ENCODE results near the gene CDH11.

The CDH11 gene

GRCh38 chr16:64973171-64973570, 148.7 kb downstream of the CDH11 start:
- Histone ChIP-seq H3K4me3 (ENCODE audit: low read length) (no peak overlapping the region), H3K4me2 (ENCODE audit: low read length) (no peak overlapping the region), H3K9ac (ENCODE audit: low read depth, low read length) (no peak overlapping the region), H3K4me1 (ENCODE audit: control insufficient read depth, insufficient read depth, low read length) (peaks cover 3% of the 10 kb centered on the region), H3K36me3 (ENCODE audit: insufficient read depth, low read length) (peaks cover 49% of the 10 kb centered on the region), H3K9me3 (replicated peaks; ENCODE audit: low read length) (no peaks in the 10 kb centered on the region), H3K27me3 (ENCODE audit: control insufficient read depth, insufficient read depth, low read length) (no peaks in the 10 kb centered on the region)

- H3K4me2 ChIP-seq (ENCODE audit: low read length), result no peak overlapping the region
- H3K9ac ChIP-seq (ENCODE audit: low read depth, low read length), result no peak overlapping the region
- no peaks in the 10 kb centered on the region for H3K9me3 ChIP-seq (replicated peaks; ENCODE audit: low read length)
- no peaks in the 10 kb centered on the region for H3K27me3 ChIP-seq (ENCODE audit: control insufficient read depth, insufficient read depth, low read length)
- no peak overlapping the region for H3K4me3 ChIP-seq (ENCODE audit: low read length)
- peaks cover 55% of the 10 kb centered on the region for H3K36me3 ChIP-seq (ENCODE audit: insufficient read depth, low read length)
- H3K4me1 ChIP-seq (ENCODE audit: control insufficient read depth, insufficient read depth, low read length), result peaks cover 3% of the 10 kb centered on the region
Observed at GRCh38 chr16:64971171-64971570, 150.7 kb downstream of the CDH11 start.

- Histone ChIP-seq H3K4me2 (ENCODE audit: low read length) (no peak overlapping the region), H3K36me3 (ENCODE audit: insufficient read depth, low read length) (peaks cover 52% of the 10 kb centered on the region), H3K9ac (ENCODE audit: low read depth, low read length) (no peak overlapping the region), H3K4me1 (ENCODE audit: control insufficient read depth, insufficient read depth, low read length) (peaks cover 1% of the 10 kb centered on the region), H3K4me3 (ENCODE audit: low read length) (no peak overlapping the region), H3K9me3 (replicated peaks; ENCODE audit: low read length) (no peaks in the 10 kb centered on the region), H3K27me3 (ENCODE audit: control insufficient read depth, insufficient read depth, low read length) (no peaks in the 10 kb centered on the region)
Observed at GRCh38 chr16:64969221-64969620, 152.6 kb downstream of the CDH11 start.

- peaks cover 8% of the 10 kb centered on the region for H3K4me1 ChIP-seq (ENCODE audit: control insufficient read depth, insufficient read depth, low read length)
- H3K36me3 ChIP-seq (ENCODE audit: insufficient read depth, low read length), result peaks cover 52% of the 10 kb centered on the region
- no peaks in the 10 kb centered on the region for H3K27me3 ChIP-seq (ENCODE audit: control insufficient read depth, insufficient read depth, low read length)
- no peak overlapping the region for H3K9ac ChIP-seq (ENCODE audit: low read depth, low read length)
- H3K9me3 ChIP-seq (replicated peaks; ENCODE audit: low read length), result no peaks in the 10 kb centered on the region
- H3K4me3 ChIP-seq (ENCODE audit: low read length), result no peak overlapping the region
- H3K4me2 ChIP-seq (ENCODE audit: low read length), result no peak overlapping the region
Observed at GRCh38 chr16:64968539-64968938, 153.3 kb downstream of the CDH11 start.

GRCh38 chr16:64964126-64964540, 157.7 kb downstream of the CDH11 start:
- Histone ChIP-seq H3K9ac (ENCODE audit: low read depth, low read length) (no peak overlapping the region), H3K4me3 (ENCODE audit: low read length) (no peak overlapping the region), H3K4me2 (ENCODE audit: low read length) (no peak overlapping the region), H3K9me3 (replicated peaks; ENCODE audit: low read length) (no peaks in the 10 kb centered on the region), H3K4me1 (ENCODE audit: control insufficient read depth, insufficient read depth, low read length) (peaks cover 8% of the 10 kb centered on the region), H3K27me3 (ENCODE audit: control insufficient read depth, insufficient read depth, low read length) (no peaks in the 10 kb centered on the region), H3K36me3 (ENCODE audit: insufficient read depth, low read length) (peaks cover 16% of the 10 kb centered on the region)

- H3K9ac ChIP-seq (ENCODE audit: low read depth, low read length), result no peak overlapping the region
- H3K4me3 ChIP-seq (ENCODE audit: low read length), result no peak overlapping the region
- no peaks in the 10 kb centered on the region for H3K27me3 ChIP-seq (ENCODE audit: control insufficient read depth, insufficient read depth, low read length)
- H3K4me2 ChIP-seq (ENCODE audit: low read length), result no peak overlapping the region
- H3K4me1 ChIP-seq (ENCODE audit: control insufficient read depth, insufficient read depth, low read length), result peaks cover 8% of the 10 kb centered on the region
- H3K36me3 ChIP-seq (ENCODE audit: insufficient read depth, low read length), result peaks cover 3% of the 10 kb centered on the region
- no peaks in the 10 kb centered on the region for H3K9me3 ChIP-seq (replicated peaks; ENCODE audit: low read length)
Observed at GRCh38 chr16:64962786-64963185, 159.1 kb downstream of the CDH11 start.

GRCh38 chr16:64957246-64957645, 164.6 kb downstream of the CDH11 start:
- H3K27me3 ChIP-seq (ENCODE audit: control insufficient read depth, insufficient read depth, low read length), result no peaks in the 10 kb centered on the region
- H3K9me3 ChIP-seq (replicated peaks; ENCODE audit: low read length), result no peaks in the 10 kb centered on the region
- H3K4me3 ChIP-seq (ENCODE audit: low read length), result no peak overlapping the region
- H3K4me1 ChIP-seq (ENCODE audit: control insufficient read depth, insufficient read depth, low read length), result peaks cover 10% of the 10 kb centered on the region
- no peak overlapping the region for H3K4me2 ChIP-seq (ENCODE audit: low read length)
- peaks cover 4% of the 10 kb centered on the region for H3K36me3 ChIP-seq (ENCODE audit: insufficient read depth, low read length)
- H3K9ac ChIP-seq (ENCODE audit: low read depth, low read length), result no peak overlapping the region

GRCh38 chr16:64952177-64952576, 169.7 kb downstream of the CDH11 start:
- Histone ChIP-seq H3K4me3 (ENCODE audit: low read length) (no peak overlapping the region), H3K27me3 (ENCODE audit: control insufficient read depth, insufficient read depth, low read length) (no peaks in the 10 kb centered on the region), H3K9me3 (replicated peaks; ENCODE audit: low read length) (no peaks in the 10 kb centered on the region), H3K9ac (ENCODE audit: low read depth, low read length) (peak overlapping the region; percentile 43), H3K36me3 (ENCODE audit: insufficient read depth, low read length) (peaks cover 24% of the 10 kb centered on the region), H3K4me2 (ENCODE audit: low read length) (no peak overlapping the region), H3K4me1 (ENCODE audit: control insufficient read depth, insufficient read depth, low read length) (peaks cover 18% of the 10 kb centered on the region)

GRCh38 chr16:64951193-64951592, 170.7 kb downstream of the CDH11 start:
- peaks cover 18% of the 10 kb centered on the region for H3K4me1 ChIP-seq (ENCODE audit: control insufficient read depth, insufficient read depth, low read length)
- no peak overlapping the region for H3K4me3 ChIP-seq (ENCODE audit: low read length)
- H3K9ac ChIP-seq (ENCODE audit: low read depth, low read length), result no peak overlapping the region
- H3K36me3 ChIP-seq (ENCODE audit: insufficient read depth, low read length), result peaks cover 29% of the 10 kb centered on the region
- H3K27me3 ChIP-seq (ENCODE audit: control insufficient read depth, insufficient read depth, low read length), result no peaks in the 10 kb centered on the region
- H3K9me3 ChIP-seq (replicated peaks; ENCODE audit: low read length), result no peaks in the 10 kb centered on the region
- no peak overlapping the region for H3K4me2 ChIP-seq (ENCODE audit: low read length)

- H3K36me3 ChIP-seq (ENCODE audit: insufficient read depth, low read length), result peaks cover 29% of the 10 kb centered on the region
- H3K4me1 ChIP-seq (ENCODE audit: control insufficient read depth, insufficient read depth, low read length), result peaks cover 18% of the 10 kb centered on the region
- H3K4me3 ChIP-seq (ENCODE audit: low read length), result no peak overlapping the region
Observed at GRCh38 chr16:64950731-64951130, 171.1 kb downstream of the CDH11 start.

GRCh38 chr16:64950262-64950661, 171.6 kb downstream of the CDH11 start:
- peaks cover 18% of the 10 kb centered on the region for H3K4me1 ChIP-seq (ENCODE audit: control insufficient read depth, insufficient read depth, low read length)
- peaks cover 29% of the 10 kb centered on the region for H3K36me3 ChIP-seq (ENCODE audit: insufficient read depth, low read length)
- no peaks in the 10 kb centered on the region for H3K9me3 ChIP-seq (replicated peaks; ENCODE audit: low read length)
- no peak overlapping the region for H3K4me2 ChIP-seq (ENCODE audit: low read length)
- no peak overlapping the region for H3K9ac ChIP-seq (ENCODE audit: low read depth, low read length)
- no peak overlapping the region for H3K4me3 ChIP-seq (ENCODE audit: low read length)
- no peaks in the 10 kb centered on the region for H3K27me3 ChIP-seq (ENCODE audit: control insufficient read depth, insufficient read depth, low read length)

More at GRCh38 chr16:64950731-64951130, 171.1 kb downstream of the CDH11 start:
- Histone ChIP-seq H3K27me3 (ENCODE audit: control insufficient read depth, insufficient read depth, low read length) (no peaks in the 10 kb centered on the region), H3K4me2 (ENCODE audit: low read length) (no peak overlapping the region), H3K9me3 (replicated peaks; ENCODE audit: low read length) (no peaks in the 10 kb centered on the region), H3K9ac (ENCODE audit: low read depth, low read length) (no peak overlapping the region)

- Histone ChIP-seq H3K4me1 (ENCODE audit: control insufficient read depth, insufficient read depth, low read length) (peaks cover 15% of the 10 kb centered on the region), H3K9me3 (replicated peaks; ENCODE audit: low read length) (no peaks in the 10 kb centered on the region), H3K9ac (ENCODE audit: low read depth, low read length) (no peak overlapping the region), H3K36me3 (ENCODE audit: insufficient read depth, low read length) (peaks cover 25% of the 10 kb centered on the region), H3K4me3 (ENCODE audit: low read length) (no peak overlapping the region), H3K4me2 (ENCODE audit: low read length) (no peak overlapping the region), H3K27me3 (ENCODE audit: control insufficient read depth, insufficient read depth, low read length) (no peaks in the 10 kb centered on the region)
Observed at GRCh38 chr16:64948056-64948455, 173.8 kb downstream of the CDH11 start.

Measured in skeletal muscle satellite cell (primary cell).